Astrocyte of the cerebellum (primary cell): ENCODE measurements around the gene GPN1.
"Not testable (repeated sequence)": the region's sequence is repeated elsewhere in the genome, so short reads cannot be mapped to it uniquely, and the experiment has no call there.

ENCODE experiments used
- DNase-seq: peaks from one replicate; pipeline ENCODE4 v3.0.0-alpha.2; 2011; ENCODE audit warnings: low read depth
- H3K4me3 ChIP-seq: 2 replicates; pipeline ENCODE4 v1.5.1; 2011; ENCODE audit warnings: mild to moderate bottlenecking, low read depth, low read length, moderate library complexity
- CTCF ChIP-seq: IDR thresholded peaks from 2 replicates; pipeline ENCODE4 v1.5.1; 2012; ENCODE audit warnings: low read length, low read depth, moderate library complexity, mild to moderate bottlenecking; ENCODE audit errors: missing control alignments
- in situ Hi-C: cut with HindIII; loops from 2 replicates; pipeline ENCODE4 v1.10.0; 2017; ENCODE audit warnings: low sequenced_read_pairs

The GPN1 gene

GRCh38 chr2:27584597-27584996 lies 44.3 kb upstream of the GPN1 start:
- TF ChIP-seq CTCF = no peak
- in situ Hi-C loops = no loop called here
- no peak overlapping the region for H3K4me3 ChIP-seq

GRCh38 chr2:27587025-27587424 lies 41.8 kb upstream of the GPN1 start:
- no peak overlapping the region for H3K4me3 ChIP-seq
- TF ChIP-seq CTCF = no peak
- no peak for DNase-seq
- in situ Hi-C loops = no loop called here

More at GRCh38 chr2:27584597-27584996, 44.3 kb upstream of the GPN1 start:
- no peak for DNase-seq

- in situ Hi-C loops = no loop called here
- no peak for TF ChIP-seq CTCF
- no peak overlapping the region for H3K4me3 ChIP-seq
- no peak for DNase-seq
These were observed 40.5 kb upstream of the GPN1 start for GRCh38 chr2:27588308-27588707.

GRCh38 chr2:27591745-27592144 lies 37.1 kb upstream of the GPN1 start:
- in situ Hi-C loops = no loop called here

GRCh38 chr2:27593240-27593639 lies 35.6 kb upstream of the GPN1 start:
- no peak for DNase-seq
- TF ChIP-seq CTCF = no peak
- in situ Hi-C loops = no loop called here
- no peak overlapping the region for H3K4me3 ChIP-seq

More at GRCh38 chr2:27591745-27592144, 37.1 kb upstream of the GPN1 start:
- no peak for TF ChIP-seq CTCF
- no peak overlapping the region for H3K4me3 ChIP-seq
- no peak for DNase-seq

- H3K4me3 ChIP-seq, in situ Hi-C loops, DNase-seq: not testable (repeated sequence)
These were observed 34.7 kb upstream of the GPN1 start for GRCh38 chr2:27594020-27594703.

- in situ Hi-C loops, DNase-seq, H3K4me3 ChIP-seq: not testable (repeated sequence)
These were observed 33.4 kb upstream of the GPN1 start for GRCh38 chr2:27595412-27595811.

GRCh38 chr2:27596627-27597026 lies 32.2 kb upstream of the GPN1 start:
- TF ChIP-seq CTCF = no peak
- H3K4me3 ChIP-seq = no peak overlapping the region
- in situ Hi-C loops = no loop called here
- no peak for DNase-seq
